ENCODE data around the gene EYA2.

DNA sequence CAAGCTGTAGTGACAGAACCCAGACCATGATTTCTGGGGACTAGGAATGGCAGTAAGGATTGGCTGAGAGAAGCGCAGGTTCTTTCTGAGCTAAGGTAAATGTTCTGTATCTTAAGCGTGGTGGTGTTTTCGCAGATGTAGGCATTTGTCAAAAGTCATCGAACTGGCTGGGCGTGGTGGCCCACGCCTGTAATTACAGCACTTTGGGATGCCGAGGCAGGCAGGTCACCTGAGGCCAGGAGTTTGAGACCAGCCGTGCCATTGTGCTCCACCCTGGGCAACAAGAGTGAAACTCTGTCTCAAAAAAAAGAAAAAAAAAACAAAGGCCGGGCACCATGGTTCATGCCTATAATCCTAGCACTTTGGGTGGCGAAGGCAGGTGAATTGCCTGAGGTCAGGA, 40.7 kb upstream of the EYA2 start:
- TF ChIP-seq, protein P1, sequence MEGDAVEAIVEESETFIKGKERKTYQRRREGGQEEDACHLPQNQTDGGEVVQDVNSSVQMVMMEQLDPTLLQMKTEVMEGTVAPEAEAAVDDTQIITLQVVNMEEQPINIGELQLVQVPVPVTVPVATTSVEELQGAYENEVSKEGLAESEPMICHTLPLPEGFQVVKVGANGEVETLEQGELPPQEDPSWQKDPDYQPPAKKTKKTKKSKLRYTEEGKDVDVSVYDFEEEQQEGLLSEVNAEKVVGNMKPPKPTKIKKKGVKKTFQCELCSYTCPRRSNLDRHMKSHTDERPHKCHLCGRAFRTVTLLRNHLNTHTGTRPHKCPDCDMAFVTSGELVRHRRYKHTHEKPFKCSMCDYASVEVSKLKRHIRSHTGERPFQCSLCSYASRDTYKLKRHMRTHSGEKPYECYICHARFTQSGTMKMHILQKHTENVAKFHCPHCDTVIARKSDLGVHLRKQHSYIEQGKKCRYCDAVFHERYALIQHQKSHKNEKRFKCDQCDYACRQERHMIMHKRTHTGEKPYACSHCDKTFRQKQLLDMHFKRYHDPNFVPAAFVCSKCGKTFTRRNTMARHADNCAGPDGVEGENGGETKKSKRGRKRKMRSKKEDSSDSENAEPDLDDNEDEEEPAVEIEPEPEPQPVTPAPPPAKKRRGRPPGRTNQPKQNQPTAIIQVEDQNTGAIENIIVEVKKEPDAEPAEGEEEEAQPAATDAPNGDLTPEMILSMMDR (IDR thresholded peaks at IDR 0.05) = no peak
- no peak for TF ChIP-seq POLR2A (IDR thresholded peaks at IDR 0.05)

All from breast epithelium (tissue), 3 donors.